Epidermal melanocyte (primary cell): ENCODE measurements around the gene NCAM2.
A peak's percentile ranks its signal among the peaks of the same experiment; 100 is the strongest.

Experiments
- DNase-seq: peaks from one replicate; pipeline ENCODE4 v3.0.0; 2011; ENCODE audit warnings: low spot score; ENCODE audit not compliant: insufficient read length

NCAM2 gene

DNA sequence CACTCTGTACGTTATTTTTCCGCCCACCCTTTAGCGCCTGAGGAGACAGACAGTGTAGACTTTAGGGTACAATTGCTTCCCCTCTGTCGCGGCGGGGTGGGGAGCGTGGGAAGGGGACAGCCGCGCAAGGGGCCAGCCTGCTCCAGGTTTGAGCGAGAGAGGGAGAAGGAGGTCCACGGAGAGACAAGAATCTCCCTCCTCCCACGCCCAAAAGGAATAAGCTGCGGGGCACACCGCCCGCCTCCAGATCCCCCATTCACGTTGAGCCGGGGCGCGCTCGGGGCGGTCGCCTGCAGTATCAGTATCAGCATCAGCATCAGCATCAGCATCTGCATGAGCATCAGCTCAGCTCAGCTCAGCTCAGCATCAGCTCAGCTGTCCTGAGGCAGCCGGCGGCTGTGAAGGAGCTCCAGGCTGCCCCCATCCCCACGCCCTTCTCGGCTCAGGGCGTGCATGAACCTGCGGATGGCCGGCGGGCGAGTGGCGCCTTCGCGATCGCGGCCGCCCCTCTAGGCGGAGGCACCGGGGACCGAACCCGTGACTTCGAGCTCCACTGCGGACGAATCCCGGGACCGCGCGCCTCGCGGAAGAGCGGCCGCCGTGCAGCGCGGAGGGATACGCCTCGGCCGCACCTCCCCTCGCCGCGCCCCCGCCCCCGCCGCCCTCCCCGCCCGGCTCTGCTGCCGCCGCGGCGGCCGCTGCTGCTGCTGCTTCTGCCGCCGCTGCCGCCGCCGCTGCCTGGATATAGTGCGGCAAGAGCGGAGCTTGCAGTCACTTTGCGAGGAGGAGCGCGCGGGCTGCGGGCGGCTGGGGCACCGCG, at the start of gene NCAM2:
Gene NCAM2 (plus strand): TSS at position 774 of the 820 bp plus-strand sequence.
- DNase-seq, result peak; percentile 33

DNA sequence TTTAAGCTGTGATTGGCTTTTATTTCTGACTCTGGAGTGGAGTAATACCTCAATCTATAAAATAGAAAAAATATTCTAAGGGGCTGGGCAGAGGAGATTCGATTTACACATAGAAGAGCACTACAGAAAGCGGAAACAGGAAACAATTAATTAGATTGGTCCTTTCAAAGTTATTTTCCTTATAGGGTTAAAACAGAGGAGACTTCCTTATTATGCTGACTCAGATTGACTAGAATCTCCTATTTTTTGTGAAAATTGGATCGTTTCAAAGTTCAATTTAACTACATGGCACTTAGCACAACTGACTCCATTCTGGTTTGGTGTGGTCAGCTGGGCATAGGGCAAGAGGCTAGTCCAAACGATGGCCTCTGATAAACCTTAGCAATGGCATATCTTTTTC, 48.3 kb upstream of the NCAM2 start:
- no peak for DNase-seq

DNA sequence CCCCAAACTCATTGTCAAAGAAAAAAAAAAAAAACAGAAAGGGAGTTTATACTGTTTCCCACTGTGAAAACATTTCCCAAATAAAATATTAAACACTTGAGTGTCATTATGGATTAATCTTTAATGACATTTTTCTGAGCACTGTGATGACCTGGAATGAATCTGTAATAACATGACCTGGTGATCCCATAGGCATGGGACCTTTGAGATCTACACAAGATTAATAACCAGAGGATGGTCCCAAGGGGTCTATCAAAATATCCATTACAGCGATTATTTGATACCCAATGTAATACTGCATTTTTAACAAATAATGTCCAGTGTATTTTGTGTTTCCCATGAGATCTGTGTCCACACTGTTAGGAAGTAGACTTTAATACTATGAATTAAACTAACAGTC, 32.4 kb upstream of the NCAM2 start:
- no peak for DNase-seq

- DNase-seq, result no peak
Measured at GRCh38 chr21:20968391-20968790, 29.8 kb upstream of the NCAM2 start.

GRCh38 chr21:20970691-20971090, 27.5 kb upstream of the NCAM2 start:
- no peak for DNase-seq

DNA sequence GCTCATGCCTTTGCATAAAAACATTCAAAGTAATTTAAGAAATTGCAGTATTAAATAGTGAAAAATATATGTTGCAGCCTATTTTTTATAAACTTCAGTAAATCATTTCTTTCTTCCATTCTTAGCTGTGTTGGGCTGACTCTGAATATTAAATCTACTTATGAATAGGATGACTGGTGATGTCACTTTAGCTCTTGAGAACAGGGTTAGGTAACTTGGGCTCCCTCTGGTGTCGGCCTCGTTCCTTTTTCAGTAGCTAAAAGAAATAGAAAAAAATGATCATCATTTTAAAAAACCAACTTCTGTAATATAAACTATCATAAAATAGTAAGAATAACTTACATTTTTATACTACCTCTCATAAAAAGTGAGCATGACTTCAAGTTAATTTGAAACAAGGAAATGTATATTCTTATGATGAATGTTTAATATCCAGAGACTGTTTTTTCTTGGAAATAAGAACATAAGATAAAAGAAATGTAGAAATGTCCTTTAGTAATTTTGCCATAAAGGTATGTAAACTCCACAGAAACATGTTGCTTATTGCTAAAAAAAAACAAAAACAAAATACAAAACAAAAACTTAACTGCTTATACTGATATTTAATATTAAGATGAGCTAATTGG, 26.8 kb upstream of the NCAM2 start:
- peak; percentile 66 for DNase-seq

DNA sequence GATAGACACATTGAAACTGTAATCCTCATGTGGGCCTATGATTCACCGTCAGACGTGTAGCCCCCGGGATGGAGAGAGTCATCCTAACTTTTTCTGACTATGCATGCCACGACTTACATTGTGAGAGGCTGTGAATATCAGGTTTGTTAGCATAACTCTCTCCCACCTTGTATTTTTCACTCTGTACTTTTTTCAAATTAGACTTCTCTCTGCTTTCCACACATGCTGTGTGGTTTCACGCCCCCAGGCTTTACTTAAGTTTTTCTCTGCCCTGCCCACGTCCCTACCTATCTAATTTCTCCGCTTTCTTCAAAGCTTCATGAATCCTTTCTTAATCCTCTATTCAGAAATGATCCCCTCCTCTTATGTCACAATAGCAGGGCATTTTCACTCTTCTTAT, 3.4 kb upstream of the NCAM2 start:
- DNase-seq, result no peak

- DNase-seq, result no peak
Measured at GRCh38 chr21:20996421-20997310, 1.5 kb upstream of the NCAM2 start.

DNA sequence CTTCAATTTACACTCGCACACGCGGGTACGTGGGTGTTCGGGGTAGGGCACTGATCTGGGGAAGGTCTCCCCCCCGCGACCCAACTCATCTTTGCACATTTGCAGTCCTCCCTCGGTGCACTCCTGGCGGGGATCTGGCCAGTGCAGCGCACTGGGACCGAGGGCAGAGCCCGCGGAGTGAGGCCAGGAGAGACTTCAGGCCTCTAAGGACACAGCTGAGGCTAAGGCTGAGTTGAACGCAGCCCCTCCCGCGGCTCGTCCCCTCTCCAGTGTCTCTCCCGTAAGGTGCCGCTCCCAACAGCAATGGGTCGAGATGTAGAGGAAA, 936 bp upstream of the NCAM2 start:
- no peak for DNase-seq

DNA sequence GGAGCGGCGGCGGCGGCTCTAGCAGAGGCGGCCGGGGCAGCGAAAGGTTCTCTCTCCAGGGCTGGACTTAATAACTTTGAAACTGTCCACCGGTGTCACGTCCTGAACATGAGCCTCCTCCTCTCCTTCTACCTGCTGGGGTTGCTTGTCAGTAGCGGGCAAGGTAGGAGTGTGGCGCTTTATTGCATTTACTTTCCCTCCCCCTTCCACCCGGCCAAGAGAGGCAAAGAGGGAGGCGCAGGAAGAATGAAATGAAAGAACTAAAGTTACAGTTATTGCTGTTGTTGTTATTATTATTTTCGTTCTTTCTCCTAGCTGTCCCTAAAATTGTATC, 214 bp downstream of the NCAM2 start:
- no peak for DNase-seq

DNA sequence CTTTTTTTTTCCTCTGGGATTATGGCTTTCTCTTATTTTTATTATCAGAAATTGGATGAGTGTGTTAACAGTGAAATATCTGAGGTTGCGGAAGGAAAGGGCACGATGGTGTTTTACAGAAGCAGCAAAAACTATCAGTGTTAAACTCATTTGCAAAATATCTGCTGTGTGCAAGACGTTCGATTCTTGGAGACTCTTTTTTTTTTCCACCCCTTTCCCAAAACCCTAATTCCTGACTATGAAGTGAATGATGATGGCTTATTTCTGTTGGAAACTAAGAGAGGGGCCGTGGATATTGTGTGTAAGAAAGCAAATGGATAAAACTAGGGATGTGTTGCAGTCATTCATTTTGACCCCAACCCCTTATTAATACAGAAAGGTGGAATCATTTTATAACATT, 677 bp downstream of the NCAM2 start:
- no peak for DNase-seq

GRCh38 chr21:20999659-21000058, 1.4 kb downstream of the NCAM2 start:
- peak; percentile 54 for DNase-seq

DNA sequence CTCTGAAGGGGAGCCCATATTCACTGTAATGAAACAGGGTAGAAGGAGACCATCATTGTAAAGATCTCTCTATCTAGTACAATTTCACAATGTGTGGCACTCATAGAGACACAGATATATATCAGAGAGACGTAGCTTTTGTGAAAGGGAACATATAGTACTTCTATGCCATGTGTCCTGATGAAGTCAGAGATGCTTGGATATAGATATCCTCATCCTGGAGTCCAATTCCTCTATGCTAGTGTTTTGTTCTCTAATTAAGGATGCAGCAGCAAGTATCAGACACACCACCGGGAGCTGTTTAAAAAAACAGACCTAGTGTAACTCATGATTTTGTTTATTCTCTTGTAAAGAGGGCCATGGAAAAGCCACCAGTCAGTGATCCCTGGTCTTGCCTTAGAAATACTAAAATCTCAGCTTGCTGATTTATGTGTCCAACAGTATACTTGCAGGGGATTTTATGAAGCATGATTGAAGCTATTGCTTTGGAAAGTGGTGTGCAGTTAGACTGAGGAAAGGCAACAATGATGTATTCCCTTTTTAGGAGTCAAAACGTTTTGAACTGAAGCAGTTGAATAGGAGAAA, 2.5 kb downstream of the NCAM2 start:
- DNase-seq, result no peak

DNA sequence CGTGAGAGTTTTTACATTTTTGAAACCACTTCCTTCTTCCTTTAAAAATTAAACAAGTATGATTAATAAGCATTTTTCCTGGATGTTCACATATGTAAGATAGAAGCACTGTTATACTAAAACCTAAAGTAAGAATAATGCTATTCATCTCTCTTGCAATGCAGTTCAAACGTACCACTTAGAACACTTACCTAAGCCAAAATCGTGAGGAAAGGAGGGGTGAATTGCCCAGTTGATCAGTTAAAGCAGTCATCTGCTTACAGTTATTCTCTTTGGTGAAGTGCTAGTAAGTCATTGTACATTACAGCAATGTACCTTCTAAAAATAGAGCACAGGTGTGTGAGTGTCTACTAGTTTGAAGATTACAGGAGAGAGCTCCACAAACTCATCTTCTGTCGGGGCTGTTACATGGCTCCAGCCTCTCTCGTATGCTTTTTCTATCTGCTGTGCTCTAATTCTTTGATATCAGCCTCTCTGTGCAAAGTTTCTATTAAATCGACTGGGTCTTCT, 3.4 kb downstream of the NCAM2 start:
- no peak for DNase-seq

GRCh38 chr21:21002153-21002552, 3.9 kb downstream of the NCAM2 start:
- DNase-seq, result no peak

- no peak for DNase-seq
Measured at GRCh38 chr21:21003701-21004100, 5.5 kb downstream of the NCAM2 start.

DNA sequence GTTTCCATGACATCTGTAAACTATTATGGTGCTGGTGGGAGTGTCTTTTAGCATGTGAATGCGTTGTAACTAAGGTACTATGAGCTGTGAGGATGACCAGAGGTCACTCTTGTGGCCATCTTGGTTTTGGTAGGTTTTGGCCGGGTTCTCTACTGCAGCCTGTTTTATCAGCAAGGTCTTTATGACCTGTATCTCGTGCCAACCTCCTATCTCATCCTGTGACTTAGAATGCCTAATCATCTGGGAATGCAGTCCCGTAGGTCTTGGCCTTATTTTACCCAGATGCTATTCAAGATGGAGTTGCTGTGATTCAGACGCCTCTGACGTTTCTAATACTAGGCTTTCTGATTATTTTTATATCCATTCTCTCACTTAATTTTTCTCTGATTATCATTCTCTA, 9.4 kb downstream of the NCAM2 start:
- no peak for DNase-seq

GRCh38 chr21:21010228-21010627, 12.0 kb downstream of the NCAM2 start:
- no peak for DNase-seq

DNA sequence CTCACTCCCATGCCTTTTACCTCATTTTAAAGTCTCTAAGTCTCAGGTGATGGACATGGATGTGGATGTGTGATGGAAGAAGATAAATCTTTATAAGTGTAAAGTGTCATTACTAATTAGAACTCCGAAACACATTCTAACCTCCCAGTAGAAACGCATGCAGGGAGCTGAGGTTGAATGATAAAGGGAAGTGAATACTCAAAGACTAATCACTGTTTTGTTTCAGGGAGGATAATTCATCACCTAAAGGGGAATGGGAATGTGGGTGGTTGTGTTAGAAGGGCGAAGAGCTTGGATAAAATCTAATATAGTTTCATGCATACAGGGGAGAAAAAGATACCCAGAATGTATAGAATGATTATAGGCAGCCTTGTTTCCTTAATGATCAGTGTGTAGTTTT, 12.5 kb downstream of the NCAM2 start:
- no peak for DNase-seq

- no peak for DNase-seq
Measured at GRCh38 chr21:21018821-21019220, 20.6 kb downstream of the NCAM2 start.

DNA sequence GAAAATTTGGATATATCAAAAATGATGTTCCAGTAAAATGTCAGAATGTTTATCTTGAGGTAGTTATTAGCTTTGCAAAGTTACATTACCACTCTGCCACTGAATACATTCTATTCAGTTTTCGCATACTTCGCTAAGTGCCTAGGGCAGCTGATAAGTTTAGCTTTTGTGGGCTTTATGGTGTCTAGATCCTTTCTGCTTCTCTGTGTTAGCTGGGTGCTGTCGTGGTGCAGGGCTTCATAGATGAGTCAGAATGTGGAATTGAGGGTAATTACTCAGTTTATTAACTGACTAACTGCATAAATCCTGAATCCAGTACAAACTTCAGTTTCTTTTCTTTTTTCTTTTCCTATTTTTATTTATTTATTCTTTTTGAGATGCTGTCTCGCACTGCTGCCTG, 21.5 kb downstream of the NCAM2 start:
- no peak for DNase-seq

- DNase-seq, result no peak
Measured at GRCh38 chr21:21025742-21026141, 27.5 kb downstream of the NCAM2 start.
